GM21619 (cell line): Measurements from ENCODE around the gene HDAC3.
"Not testable (repeated sequence)": the region's sequence is repeated elsewhere in the genome, so short reads cannot be mapped to it uniquely, and the experiment has no call there.

ENCODE experiments used
- ATAC-seq: cut with Tn5 transposase; IDR thresholded peaks from one replicate; pipeline ENCODE4 v1.9.1; 2021; ENCODE audit not compliant: unreplicated experiment

The HDAC3 gene

DNA sequence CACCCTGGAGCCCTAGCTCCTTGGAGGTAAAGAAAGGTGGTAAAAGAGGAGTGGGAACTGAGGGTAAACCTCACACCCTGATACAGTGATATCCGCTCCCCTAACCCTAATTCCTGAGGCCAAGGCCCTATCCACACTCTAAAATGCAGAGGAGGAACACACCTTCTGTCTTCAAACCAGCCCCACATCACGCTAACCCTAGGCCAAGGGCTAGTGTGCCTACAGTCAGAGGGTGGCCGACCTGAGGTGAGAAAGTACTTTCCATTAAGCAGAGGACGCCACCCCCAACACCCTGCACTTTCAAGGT is 590 bp downstream of the HDAC3 start:
- no peak for ATAC-seq

DNA sequence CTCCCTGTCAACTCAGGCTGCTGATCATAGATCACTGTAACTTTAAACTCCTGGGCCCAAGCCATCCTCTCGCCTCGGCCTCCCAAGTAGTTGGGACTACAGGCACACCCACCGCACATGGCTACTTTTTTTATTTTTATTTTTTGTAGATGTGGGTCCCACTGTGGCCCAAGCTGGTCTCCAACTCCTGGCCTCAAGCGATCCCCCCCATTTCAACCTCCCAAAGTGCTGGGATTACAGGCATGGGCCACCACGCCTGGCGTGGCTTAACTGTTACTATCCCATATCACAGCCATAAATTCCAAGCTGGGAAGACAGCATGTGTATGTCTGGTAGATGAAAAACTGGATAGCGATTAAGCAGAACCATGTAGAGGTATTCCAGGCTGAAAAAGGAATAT is 1.0 kb downstream of the HDAC3 start:
- no peak for ATAC-seq

DNA sequence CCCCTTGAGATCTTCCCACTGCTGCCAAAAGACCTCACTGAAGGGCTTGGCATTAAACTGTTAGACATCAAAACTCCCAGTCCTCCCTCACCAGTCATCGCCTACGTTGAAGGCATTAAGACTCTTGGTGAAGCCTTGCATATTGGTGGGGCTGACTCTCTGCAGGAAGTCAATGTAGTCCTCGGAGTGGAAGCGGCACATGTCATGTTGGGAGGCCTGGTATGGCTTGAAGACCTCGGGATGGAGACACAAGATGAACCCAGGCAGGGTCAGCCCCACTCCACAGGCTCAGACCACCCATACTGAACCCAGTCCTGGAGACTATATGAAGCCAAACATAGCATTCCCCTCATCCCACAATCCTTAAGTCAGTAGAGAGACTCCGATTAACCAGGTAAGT is 1.9 kb downstream of the HDAC3 start:
- no peak for ATAC-seq

DNA sequence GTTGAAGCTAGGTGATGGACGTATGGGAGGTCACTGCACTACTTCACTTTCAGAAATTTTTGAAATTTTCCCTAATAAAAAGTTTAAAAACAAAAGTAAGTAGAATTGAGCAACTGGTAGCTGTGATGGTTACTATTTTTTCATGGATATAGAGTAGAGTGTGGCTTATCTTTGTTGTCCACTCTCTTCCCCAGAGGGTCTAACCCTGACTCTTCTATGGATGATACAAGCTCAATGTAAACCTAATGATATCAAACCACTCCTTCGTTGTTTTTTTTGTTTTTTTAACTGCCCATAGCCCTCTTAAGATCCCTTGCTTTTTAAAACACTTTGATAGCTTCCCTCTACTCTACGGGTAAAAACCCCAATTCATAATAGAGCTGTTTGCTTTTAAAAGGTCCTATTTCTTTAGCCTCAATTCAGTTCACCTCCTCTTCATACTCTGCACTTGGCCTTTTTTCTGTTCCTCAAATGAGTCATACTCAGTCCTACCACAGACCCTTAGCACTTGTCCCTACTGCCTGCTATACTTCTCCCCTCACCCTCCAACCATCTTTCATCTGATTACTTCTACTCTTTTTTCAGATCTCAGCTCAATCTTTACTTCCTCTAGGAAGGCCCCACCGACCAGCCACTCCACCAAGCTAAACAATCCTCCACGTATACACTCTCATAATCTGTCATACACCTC is 2.6 kb downstream of the HDAC3 start:
- ATAC-seq = peak; percentile 60

DNA sequence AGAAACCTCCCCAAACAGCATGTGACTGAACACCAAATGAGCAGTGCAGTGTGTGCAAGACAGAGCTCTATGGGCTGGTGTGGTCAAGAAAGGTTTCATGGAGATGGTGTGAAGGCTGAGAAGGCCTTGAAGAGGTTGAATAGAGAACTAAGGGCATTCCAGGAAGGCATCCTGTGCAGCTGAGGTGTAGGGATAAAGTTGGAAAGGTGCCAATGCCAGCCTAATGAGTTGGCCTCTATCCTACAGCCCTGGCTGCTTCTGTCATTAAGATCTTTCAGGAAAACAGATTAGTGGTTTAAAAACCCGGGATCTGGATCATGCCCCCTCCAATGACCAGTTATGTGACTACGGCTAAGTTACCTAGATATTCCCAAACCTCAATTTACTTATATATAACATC is 4.0 kb downstream of the HDAC3 start:
- no peak for ATAC-seq

DNA sequence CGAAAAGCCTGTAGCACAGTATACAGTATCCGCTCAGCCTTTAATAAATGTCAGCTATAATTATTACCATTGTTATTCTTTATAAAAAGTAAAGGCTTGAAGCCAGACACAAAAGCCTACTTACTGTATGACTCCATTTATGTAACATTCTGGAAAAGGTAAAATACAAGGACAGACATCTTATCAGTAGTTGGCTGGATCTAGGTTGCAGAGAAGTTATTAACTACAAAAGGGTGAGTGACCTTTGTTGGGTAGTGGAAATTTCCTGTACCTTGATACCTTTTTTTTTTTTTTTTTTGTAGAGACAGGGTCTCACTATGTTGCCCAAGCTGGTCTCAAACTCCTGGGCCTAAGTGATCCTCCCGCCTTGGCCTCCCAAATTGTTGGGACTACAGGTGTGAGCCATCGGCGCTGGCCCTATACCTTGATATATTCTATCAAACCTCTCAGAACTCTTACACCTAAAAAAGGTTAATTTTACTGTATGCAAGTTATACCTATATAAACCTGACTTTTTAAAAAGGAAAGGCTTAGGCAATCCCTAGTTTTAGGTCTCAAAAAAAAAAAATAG is 6.0 kb downstream of the HDAC3 start:
- no peak for ATAC-seq

DNA sequence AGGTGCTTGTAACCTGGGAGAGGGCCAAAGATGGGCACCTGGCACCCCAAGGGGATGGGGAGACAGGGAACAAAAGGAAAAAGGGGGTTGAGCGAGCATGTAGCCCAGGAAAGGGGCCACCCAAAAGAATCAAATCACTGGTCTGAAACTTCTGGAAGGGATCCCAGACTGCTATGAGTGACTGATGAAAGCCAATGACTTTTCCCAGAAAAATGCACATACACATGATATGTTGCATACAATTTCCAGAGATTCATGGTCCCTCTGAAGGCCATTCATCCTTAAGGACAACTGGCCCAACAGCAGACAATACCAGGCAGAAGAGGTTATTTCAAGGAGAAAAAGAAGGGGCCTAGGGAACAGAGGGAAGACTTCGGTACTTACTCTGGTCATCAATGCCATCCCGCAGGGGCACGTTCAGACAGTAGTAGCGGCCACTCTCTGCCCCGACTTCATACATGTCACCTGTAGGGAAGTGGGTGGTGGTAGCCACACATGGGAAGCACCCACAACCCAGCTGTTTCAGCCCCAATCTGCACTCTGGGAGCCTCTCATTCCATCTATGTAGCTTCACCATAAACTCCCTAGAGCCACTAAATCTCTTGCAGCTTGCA is 8.4 kb downstream of the HDAC3 start:
- no peak for ATAC-seq

DNA sequence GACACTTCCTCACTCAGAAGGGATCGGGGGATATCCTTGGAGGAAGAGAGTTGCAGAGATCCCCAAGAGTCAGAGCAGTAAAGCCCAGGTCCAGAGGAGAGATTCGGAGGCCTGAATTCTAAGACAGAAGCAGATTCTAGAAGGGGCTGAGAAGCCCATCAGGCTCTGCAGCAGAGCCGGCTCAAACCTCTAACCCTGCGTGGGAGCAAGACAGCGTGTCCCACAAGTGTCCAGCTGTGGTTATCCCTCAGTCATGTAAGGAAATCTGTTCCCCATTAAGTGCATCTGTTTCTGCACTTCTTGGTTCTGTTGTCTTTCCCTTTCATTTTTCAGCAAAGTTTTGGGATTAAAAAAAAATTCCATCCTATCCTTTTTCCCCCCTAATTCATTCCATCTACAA is 13.0 kb downstream of the HDAC3 start:
- ATAC-seq = no peak

DNA sequence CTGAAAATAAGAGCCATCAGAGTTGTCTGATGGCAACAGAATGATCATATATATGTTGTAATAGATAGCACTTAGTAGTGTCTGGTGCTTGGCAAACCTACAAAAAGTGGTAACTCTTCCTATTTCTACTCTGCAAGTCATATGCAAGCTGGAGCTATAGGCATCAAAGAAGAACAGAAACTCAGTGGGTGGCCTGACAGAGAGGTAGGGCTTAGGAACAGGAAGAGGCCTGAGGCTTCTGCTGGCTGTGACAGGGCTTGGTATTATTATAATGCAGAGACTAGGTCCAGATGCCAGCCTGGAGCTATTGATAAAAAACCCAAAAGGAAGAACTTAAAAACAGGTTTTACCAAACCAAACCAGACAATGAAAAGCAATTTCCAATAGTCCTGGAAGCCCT is 13.5 kb downstream of the HDAC3 start:
- ATAC-seq = peak; percentile 39

DNA sequence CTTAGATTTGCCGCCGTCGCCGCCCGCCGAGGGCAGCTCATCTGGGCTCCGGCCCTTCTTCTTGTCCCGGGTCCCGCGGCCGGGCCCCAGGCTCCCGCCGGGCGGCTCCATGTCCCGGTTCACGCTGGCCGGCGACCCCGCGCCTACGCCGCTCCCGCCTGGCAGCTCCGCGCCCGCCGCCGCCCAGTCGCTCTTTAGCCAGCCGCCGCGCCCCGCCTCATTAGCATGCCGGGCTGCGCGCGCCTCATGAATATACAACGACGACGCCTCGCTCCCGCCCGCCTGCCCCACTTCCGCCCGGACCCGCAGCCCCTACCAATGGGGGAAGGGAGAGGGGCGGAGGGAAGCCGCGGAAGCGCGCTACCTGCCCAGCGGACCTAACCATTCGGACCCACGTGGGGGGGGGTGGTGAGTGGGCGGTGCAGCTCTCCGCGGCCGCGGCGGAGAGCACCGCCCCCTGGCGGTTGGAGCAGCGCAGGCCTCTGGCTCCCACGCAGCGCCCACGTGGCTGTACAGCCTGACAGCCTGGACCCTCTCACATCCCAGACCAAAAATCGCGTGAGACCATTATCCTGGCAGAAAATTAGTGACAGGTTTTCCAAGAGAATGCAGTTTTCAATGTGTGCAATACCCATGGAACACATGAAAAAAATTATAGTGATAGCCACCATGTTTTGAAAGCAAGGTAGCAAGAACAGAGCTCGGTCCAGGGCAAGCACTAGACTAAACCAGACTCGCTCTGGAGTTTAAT is 17.7 kb downstream of the HDAC3 start, which contains the start of gene DIAPH1:
DIAPH1 (minus strand) TSS at position 197 of the 751 bp plus-strand sequence; CDS start at position 111, 86 bp downstream.
- ATAC-seq = peak; percentile 83

DNA sequence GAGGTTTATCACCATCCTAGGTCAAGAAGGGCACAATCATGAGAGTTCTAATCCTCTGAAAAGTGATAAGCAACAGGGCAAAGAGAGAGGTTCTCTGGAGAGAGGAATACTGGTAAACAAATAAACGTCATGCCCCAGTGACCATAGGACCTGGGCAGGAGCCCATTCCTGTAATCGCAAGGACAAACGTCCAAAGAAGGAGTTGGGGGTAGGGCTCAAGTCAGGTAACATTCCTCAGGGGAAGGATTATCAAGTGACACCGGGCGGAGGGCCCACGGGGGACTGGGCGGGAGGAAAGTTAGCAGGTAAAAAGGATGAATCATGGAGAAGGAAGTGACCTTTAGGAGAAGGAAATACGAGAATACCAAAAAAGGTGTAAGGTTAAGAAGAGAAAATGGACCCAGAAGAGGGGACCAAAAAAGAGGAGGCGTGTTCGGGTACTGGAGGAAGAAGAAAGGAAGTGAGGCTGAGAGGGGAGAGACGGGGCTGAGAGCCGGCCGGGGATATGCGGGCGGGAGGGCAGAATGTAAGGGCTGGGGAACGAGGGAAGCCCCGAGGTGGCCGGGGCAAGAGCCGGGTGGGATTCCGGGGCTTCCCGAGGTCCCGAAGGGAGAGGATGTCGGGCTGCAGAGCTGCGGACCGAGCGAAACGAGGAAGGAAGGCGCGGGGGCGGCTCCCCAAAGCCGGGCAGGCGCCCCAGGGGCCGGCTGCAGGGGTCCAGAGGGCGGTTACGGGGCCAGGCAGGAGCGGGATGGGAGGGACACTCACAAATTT is 18.4 kb downstream of the HDAC3 start:
- peak; percentile 34 for ATAC-seq

DNA sequence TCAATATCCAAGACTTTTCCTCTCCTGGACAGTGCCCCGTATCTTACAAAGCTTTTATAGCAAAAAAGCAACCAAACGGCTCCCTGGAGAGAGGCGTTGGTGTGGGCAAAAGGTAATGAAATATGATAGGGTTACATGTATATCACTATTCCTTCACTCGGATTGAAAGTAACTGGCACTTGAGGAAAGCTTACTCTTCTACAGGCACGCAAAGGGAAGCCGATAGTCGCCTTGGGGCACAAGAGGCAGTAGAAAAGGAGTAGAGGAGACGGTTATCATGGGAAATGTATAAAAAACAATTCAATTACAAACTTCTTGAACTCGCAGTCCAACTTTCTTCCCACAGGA is 19.0 kb downstream of the HDAC3 start:
- no peak for ATAC-seq

DNA sequence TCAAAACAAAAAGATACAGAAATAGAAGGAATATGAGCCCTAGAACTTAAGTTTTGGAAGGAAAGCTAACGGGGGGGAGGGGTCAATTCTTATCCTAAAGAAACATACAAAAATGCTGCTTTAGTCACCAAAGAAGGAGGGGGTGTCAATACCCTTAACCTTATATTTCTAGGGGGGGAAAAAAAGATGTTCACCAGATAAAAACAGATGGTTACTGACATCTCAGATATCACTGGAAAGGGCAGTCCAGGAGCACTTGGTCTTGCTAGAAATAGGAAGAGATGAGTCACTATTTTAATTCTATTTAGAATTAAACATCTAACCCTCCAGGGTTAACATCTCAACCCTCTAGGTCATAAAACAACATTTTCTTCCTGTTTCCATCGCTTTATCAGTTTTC is 19.5 kb downstream of the HDAC3 start:
- ATAC-seq = no peak

DNA sequence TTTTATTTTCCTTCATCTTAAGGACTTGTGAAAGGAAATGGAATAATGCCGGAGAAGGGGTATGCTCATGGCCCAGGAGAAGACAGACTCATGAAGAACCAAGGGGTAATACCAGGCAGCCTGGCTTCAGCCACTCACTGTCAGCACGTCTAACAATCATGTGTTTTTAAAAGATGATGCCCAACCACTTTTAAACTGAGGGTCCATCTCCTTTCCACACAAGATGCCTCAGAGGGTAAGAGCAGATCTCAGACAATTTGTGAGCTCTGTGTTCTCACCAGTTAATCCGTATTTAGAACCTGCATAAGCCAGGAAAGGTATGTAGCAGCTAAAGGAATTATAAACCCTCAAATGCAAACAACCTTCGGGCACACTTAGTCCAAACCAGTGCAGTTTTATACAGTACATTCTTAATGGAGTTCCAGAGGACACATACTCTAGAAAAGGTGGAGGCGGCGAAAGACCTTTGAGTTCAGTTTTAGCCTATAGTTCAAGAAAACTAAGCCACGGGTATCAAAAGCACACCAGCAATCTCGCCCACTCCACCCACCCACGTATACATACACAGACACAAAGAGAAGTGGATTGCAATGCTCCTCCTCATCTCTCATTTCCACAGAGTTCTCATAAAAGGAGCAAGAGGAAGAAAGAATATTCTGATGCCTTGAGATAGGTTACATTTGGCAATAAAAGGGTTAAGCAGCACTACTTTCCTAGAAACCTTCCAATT is 20.5 kb downstream of the HDAC3 start:
- ATAC-seq = no peak

DNA sequence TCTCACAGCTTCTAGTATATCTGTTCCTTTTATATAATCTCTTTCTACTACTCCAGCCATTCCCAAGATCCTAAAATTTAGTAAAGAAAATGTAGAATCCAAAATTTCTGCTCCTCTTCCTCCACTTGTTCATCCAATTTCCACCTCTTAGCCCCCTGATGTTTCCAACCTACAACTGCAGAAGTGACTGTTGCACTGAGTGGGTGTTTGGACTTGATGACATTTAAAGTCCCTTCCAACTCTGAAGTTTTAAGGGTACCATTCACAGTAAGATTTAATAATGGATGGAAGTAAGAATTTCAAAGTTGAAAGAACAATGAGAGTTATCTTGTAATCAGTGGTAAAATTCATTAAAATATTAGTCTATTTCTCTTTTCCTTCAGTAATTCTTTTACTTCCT is 23.3 kb downstream of the HDAC3 start:
- no peak for ATAC-seq

DNA sequence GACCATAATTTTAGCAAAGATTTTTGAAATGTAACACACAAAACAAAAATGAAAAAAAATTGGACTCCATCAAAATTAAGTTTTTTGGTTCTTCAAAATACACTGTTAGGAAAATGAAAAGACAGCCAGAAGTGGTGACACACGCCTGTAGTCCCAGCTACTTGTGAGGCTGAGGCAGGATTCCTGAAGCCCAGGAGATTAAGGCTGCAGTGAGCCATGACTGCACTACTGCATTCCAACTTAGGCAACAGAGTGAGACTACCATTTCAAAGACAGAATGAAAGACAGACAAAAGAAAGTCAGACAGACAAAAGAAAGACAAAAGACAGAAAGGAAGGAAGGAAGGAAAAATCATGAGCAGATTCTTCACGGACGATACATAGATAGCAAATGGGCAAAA is 25.4 kb downstream of the HDAC3 start:
- no peak for ATAC-seq

DNA sequence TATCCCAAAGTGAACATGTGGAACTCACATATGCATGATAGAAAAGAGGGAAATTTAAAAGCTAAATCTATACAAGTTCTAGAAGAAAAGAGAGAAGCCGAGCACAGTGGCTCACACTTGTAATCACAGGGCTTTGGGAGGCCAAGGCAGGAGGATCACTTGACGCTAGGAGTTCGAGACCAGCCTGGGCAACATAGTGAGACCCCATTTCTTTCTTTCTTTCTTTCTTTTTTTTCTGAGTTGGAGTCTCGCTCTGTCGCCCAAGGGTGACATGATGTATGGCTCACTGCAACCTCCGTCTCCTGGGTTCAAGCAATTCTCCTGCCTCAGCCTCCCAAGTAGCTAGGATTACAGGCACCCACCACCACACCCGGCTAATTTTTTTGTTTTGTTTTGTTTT is 26.7 kb downstream of the HDAC3 start:
- ATAC-seq = not testable (repeated sequence)

DNA sequence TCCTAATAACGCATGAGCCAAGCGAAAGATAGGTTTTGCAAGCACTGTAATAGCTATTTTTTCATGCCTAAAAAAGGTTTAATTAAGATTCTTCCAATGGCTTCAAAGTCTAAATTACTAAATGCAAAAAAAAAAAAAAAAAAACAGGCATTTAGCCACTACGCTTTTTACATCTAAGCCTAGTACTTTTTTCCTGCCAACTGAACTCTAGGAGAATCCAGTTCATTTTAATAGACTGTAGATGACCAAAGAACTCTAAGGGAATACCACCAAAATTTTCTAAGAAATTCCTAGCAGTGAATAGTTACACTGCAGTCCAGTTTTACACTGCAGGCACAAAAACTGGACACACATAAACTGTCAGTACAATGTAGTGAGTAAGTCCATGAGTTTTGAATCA is 27.6 kb downstream of the HDAC3 start:
- no peak for ATAC-seq

DNA sequence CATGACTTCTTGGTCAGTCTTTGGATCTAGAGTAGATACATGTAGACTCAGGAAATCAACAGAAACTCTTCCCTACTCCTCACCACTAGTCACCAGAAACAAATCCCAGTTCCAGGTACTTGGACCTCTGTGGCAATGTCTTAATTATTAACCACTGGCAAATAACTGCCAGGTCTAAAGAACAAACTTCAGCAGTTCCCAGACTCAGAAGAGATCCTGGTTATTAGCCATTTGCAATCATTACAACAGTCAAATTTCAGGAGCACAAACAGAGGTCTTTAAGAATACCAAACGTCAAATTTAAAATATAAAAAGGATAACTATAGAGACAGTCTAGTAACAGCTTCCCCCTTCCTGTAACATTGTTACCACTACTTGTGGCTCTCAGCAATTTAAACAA is 28.1 kb downstream of the HDAC3 start:
- ATAC-seq = no peak

DNA sequence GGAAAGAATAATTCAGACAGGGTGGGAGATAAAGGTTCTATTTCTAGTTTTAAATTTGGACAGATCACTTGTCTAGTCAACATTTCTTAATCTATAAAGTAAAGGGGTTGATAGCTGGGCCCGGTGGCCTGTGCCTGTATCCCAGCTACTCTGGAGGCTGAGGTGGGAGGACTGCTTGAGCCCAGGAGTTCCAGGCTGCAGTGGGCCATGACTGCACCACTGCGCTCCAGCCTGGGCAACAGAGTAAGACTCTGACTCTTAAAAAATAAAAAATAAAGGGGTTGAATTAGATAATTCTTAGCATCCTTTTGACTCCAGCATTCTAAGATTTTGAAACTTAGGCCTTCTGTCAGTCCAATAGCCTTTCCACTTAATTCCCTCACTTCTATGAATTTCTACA is 28.6 kb downstream of the HDAC3 start:
- no peak for ATAC-seq
